Stimulated activated CD4-positive, alpha-beta T cell treated with anti-CD3 and anti-CD28 coated beads, TNF-alpha, amount 100 ng/mL, for 4 hours (primary cell): Measurements from ENCODE around the gene LRP6.

Experiments used
- DNase-seq, 3 experiments: peaks; one replicate each; pipeline ENCODE4 v3.0.0-alpha.2; 2020; ENCODE audit warnings: low read depth in 3 of 3

LRP6 gene

DNA sequence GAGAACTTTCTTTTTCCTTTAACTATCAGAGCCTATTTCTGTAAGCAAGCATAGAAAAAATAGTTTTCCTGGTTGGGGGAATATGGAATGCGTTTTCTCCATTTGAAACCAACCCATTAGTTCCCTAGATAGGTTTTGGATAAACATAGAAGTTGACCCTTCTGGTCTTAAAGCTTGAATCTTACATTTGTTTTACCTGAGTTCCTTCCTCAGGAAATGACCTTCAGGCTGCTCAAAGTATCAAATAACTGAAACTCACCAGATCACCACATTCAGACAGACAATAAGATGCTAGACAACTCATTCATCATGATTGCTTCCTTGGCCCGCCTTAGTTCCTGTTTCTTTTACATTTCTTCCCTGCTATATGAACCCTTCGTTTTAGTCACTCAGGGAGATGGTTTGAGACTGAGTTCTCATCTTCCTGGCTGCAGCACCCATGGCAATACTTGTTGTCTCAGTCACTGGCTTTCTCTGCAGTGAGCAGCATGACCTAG lies 52.2 kb downstream of the LRP6 start:
- DNase-seq, result no peak

DNA sequence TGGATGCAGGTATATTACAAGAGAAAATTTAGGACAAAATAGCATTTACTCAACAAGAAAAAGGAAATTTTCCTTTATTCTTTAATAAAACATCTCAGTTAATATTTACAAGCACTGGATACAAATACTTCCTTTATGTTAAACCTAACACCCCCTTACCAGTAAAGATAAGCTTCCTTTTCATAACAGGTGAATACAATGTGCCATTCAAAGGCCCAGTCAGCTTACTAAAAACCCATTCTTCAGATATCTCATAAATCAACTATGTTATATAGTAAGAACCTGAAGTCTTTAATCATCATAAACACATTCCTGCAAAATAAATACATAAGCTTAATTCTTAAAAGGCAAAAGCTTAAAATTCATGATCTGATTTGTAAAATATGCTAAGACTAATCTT lies 52.6 kb downstream of the LRP6 start:
- no peak for DNase-seq

DNA sequence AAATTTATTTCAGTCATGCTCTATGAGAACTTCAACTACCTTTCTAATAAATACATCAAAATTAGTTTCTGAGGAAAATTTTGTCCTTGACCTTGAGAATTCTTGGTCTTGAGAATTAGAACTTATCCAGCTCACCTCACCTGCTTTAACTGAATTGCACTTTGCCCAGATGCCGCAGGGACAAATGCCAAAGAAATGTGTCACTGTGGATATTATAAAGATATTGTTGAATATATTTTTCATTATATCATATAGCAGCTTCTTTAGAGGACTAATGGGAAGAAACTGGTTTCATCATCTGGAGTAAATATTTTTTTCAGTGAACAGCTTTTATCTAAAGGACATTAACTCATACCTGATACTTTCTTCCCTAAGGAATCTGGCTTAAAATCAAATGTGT lies 54.1 kb downstream of the LRP6 start:
- no peak for DNase-seq

DNA sequence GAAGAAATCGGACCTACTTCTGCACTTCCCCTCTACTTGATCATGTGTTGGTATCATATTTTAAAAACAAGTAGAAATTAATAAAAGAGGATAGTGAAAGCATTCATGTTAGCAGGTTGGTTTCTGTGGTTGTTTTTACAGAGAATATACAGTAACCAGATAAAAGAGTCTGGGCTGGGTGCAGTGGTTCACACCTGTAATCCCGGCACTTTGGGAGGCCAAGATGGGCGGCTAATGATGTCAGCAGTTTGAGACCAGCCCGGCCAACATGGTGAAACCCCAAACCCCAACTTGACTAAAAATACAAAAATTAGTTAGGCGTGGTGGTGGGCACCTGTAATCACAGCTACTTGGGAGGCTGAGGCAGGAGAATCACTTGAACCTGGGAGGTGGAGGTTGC lies 55.9 kb downstream of the LRP6 start:
- no peak for DNase-seq

DNA sequence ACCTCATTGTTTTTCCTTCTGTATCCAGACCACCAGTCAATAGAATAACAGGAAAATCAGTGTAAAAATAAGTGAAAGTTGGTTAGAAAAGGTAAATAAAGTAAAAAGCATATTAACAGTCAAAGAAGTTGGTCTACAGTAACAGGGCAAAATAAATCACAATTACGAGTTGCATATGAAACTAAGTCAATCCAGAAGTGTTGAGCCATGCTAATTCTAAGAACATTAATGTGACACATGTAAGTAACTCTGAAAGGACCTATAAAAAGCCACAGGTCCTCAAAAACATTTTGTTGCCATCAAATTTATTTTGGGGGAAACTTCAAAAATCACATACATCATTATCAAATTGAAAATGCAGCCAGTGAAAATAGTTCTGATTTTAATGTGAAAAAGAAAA lies 56.4 kb downstream of the LRP6 start:
- no peak for DNase-seq

DNA sequence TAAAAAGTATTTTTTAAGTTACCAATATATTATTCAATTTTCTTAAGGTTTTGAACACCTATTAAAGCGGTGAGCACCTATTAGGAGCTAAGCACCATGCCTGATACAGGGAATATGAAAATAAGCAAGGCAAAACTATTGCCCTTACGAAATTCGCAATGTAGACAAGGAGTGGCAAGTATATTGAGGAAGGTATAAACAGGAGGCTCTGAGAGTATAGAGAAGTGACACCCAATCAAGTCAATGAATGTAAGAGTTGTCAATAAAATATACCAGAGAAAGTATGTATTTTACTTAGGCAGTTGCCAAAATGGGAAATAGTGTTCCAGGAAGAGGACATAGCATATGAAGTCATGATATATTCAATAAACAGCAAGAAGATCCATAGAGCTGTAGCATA lies 57.2 kb downstream of the LRP6 start:
- no peak for DNase-seq

DNA sequence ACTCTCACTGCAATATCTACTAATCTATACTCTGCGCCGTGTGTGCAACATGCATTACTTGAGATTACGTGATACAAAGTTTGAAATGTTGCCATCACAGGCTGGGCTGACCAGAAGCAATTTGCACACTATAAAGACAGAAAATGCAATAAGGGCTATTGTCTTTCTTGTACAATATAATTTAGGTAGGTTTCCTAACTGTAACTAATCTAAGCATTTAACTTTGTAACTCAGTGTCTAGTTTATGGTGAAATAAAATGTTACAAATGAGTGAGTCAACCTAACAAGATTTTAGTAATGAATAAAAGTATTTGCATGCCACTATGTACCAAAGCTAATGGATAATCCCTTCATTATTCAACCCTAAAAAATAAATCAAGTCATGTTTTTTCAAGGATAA lies 57.8 kb downstream of the LRP6 start:
- DNase-seq, result no peak

DNA sequence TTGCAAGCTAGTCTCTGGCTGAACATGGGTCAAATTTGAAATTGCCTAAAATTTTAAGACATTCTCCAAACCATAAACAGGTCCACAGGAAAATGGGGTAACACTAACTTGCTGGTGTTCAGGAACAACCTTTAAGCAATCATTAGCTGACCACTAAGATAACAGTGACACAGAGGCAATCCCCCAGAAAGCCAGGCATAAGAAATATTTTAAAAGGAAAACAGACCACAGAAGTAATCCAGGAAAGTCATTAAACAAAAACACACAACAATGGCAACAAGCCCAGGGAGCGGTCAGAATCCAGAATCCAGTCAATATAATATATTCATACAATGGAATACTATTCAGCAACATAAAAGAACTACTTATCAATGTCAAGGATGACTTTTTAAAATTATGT lies 59.1 kb downstream of the LRP6 start:
- DNase-seq, result no peak

DNA sequence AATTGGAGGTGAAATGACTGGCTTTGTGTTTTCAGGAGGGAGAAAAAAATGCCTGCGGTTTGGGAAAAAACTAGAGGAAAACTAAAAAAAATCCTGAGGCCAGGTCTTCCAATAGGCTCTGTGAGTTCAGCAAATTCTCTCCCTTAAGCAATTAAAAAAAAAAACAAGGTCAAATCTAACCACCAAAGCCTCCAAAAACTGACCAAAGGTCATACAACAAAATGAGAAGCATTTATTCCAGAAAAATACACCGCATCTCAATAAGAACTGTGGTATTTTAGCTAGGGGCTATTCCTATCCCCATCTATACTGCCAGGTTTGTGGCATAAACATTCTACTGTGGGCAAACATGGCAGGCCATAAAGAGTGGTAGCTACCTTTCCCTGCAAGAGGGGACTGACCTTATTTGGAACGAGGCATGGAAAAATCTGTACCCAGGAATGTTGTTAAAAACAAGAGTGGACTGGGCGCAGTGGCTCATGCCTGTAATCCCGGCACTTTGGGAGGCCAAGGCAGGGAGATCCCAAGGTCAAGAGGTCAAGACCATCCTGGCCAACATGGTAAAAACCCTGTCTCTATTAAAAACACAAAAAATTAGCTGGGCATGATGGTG lies 60.0 kb downstream of the LRP6 start:
- no peak for DNase-seq

GRCh38 chr12:12202747-12203146 lies 64.1 kb downstream of the LRP6 start:
- DNase-seq, result no peak

DNA sequence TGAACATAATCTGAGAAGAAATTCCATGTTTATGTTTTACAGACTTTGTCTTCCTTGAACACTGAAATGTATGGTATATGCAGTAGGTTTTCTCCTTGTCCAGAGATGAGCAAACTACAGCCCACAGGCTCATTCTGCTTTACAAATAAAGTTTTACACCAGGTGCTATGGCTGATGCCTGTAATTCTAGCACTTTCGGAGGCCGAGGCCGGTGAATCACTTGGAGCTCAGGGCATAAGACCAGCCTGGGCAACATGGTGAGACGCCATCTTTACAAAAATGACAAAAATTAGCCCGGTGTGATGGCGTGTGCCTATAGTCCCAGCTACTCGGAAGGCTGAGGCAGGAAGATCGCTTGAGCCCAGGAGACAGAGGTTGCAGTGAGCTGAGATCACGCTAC lies 64.7 kb downstream of the LRP6 start:
- no peak for DNase-seq

DNA sequence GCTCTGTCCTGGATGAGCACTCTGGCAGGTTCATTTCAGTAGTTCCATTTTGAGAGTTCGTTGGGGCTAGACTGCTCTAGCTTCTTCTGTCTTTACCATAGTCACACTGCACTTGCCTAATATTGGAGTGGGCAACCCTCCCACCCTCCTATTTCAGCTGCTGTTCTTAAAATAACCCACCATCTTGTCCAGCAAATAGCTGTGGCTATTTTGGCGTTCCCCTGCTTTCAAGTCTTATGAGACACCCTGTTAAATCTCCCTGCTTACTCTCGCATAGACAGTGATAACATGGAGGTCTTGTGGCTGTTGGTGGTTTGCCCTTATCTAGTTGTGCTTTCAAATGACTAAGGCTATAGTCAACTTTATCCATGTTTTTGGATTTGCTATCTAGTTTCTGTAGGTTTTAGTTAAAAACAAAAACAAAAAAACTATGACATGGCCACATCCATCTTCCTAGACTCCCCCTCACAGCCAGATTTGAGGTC lies 65.5 kb downstream of the LRP6 start:
- DNase-seq, result no peak

- no peak for DNase-seq
Measured at GRCh38 chr12:12200363-12200762, 66.5 kb downstream of the LRP6 start.

- DNase-seq, result no peak
Measured at GRCh38 chr12:12198124-12198523, 68.7 kb downstream of the LRP6 start.

- DNase-seq, result no peak
Measured at GRCh38 chr12:12197128-12197527, 69.7 kb downstream of the LRP6 start.

- no peak for DNase-seq
Measured at GRCh38 chr12:12195516-12195915, 71.3 kb downstream of the LRP6 start.

- no peak for DNase-seq
Measured at GRCh38 chr12:12195081-12195480, 71.8 kb downstream of the LRP6 start.

GRCh38 chr12:12194206-12194605 lies 72.6 kb downstream of the LRP6 start:
- DNase-seq, result no peak

DNA sequence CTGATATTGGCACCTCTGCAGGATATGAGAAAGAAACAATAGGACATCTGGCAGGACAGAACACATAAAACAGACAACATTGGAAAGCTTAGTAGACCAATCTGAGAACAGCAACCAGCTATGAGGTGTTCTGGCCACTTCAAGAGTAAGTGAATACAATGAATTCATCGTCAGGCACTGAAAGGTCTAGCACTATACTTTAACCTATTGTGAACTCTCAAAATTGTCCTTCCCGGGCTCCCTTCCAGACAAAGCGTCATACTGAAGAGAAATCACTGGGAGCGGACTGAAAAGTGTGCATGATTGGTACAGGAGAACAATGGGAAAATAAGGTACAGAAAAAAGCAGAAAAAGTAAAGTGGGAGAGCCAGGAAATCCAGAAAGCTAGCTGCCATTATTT lies 75.8 kb downstream of the LRP6 start:
- DNase-seq, result no peak

DNA sequence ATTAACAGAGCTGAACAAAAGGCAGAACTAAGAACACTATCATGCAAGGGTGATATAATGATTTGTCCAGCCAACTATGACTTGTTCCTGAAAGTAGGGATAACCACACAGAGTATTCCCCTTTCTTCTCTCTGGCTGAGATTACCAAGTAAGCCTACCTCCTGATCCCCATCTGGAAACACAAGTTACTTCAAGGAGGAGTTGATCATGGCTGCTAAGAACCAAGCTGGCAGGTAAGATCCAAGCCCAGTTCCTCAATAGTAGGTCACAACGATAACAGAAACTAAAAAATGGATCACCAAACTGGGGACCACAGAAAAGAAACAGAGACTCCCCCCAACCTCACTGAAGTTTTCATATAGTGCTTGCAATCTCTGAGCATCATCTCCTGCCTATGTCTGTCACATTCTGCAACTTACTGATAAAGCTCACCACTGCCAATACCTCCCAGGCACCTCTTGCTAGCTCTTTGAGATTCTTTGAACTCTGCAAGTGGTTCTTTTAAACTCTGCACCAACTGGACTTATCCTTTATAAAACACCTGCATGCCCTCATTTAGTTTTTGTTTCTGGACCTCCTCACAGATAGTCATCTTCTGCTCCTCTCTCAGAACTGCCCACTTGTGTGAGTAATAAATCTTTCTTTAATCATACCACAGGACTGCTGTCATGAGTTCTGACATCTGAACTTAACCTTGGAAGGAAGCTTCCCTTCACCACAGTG lies 76.6 kb downstream of the LRP6 start:
- DNase-seq, result no peak

- no peak for DNase-seq
Measured at GRCh38 chr12:12185414-12185813, 81.4 kb downstream of the LRP6 start.

DNA sequence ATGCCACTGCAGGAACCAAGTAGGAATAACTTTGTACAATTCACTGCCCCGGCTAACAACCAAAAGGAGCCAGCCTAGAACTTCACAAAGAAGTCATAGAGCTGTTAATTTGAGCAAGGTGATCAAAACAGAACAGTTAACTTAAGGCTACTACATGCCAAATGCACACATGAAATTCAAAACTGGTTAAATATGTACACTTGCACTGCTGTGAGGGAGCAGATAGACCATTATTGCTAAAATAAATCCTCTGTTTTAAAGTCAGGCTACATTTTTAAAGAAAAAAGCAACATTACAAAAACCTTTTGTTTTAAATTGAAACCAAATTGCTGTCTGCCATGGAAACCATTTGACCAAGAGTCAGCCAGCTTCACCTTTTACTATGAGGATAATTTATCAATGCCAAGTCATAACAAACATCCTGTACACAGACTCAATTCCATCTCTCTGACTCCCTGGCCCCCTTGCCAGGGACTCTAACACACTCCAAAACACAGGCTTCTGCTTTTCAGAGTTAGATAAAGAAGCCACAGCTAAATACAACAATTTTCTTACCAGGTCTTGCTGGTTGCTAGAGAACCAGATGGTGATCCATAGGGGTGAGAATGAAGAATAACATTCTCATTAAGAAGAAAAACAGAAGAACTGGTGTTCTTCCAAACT lies 84.0 kb downstream of the LRP6 start:
- DNase-seq, result no peak

- DNase-seq, result no peak
Measured at GRCh38 chr12:12181511-12181910, 85.3 kb downstream of the LRP6 start.
